HG03159 (cell line): ENCODE results near the gene ZFYVE27.

Experiments
- ATAC-seq: cut with Tn5 transposase; IDR thresholded peaks from one replicate; pipeline ENCODE4 v1.9.1; 2021; ENCODE audit warnings: mild to moderate bottlenecking, moderate library complexity; ENCODE audit not compliant: unreplicated experiment

The ZFYVE27 gene

DNA sequence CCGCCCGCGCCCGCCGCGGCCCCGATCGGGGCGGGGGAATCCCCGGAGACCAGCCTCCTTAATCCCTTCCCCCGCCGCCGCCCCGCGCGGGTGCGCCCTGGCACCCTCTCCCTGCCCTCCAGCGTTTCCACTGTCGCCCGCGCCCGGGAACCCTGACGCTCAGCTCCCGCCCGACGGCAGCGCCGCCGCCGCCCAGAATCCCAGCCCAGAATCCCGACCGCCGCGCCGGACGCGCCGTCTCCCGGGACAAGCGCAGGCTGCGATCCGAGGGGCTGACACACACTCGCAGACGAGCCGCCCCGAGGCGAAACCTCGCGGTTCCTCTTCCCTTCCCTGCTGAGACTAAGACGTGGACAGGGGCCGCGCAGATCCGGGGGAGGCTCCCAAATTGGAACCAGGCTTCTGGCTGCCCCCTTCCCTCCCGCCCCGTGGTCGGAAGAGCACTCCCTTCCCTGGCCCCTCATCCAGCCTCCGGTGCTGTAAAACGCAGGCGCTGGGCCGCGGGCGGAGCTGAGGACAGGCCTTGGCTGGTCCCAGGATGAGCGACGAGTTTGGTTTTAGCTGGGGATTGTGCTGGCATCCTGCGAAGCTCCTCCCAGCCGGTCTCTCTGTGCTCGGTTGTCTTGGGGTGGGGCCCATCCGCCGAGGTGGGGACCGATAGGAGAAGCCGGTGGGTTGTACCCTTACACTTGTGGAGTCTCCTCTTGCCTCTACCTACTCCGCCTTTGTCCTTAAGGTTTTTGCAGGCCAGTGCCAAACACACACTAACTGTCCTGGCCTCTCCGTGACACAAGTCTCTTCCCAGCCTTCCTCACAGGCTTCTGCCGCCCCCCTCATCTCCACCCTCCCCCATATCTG is 22.3 kb upstream of the ZFYVE27 start:
- ATAC-seq = peak; percentile 31

- ATAC-seq = no peak
Observed at GRCh38 chr10:97715259-97715874, 21.6 kb upstream of the ZFYVE27 start.

- no peak for ATAC-seq
Observed at GRCh38 chr10:97717627-97718026, 19.3 kb upstream of the ZFYVE27 start.

DNA sequence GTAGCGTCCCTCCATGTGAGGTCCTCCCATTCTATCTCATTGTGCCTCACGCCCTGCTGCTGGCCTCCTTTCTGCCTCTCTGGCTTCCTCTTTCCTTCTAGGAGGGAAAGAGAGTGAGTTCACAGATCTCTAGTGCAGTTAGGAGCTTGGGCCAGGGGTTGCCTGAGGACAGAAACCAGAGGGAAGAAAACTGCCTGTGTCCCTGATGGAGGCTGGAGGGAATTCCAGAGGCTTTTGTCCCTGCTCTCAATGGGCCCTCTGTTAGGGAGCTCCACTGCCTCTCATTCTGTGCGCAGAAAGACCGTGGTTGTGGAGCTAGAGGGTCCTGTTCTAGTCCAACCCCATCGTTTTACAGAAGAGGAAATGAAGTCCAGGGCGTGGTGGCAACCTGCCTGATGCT is 18.8 kb upstream of the ZFYVE27 start:
- ATAC-seq = no peak

GRCh38 chr10:97718659-97719142 is 18.2 kb upstream of the ZFYVE27 start:
- ATAC-seq = no peak

- no peak for ATAC-seq
Observed at GRCh38 chr10:97719602-97720001, 17.3 kb upstream of the ZFYVE27 start.

GRCh38 chr10:97721871-97722780 is 14.8 kb upstream of the ZFYVE27 start:
- no peak for ATAC-seq

GRCh38 chr10:97723001-97723400 is 13.9 kb upstream of the ZFYVE27 start:
- ATAC-seq = no peak

DNA sequence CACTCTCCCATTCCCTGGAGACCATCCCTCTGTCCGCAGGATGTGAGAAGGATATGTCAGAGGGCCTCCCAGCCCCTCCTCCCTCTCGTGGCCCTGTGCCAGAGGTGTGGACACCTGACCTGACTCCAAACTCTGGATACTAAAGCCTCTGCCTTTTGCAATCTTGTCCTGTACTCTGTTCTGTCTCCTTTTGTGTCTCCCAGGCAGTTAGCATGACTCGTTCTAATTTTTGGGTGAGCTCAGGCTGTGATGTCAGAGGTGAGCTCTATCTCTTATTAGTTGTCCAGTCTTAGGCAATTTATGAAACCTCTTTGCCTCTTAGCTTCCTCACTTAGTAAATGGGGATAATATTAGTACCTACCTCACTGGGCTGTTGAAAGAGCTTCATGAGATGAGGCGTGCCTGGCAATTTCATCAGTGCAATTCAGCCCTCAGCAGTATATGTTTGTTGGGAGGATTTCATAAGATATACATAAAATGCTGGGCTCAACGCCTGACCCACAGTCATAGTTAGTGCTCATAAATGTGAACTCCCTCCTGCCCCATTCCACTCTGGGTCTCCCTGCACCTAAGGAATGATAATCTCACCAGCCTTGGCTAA is 12.5 kb upstream of the ZFYVE27 start:
- ATAC-seq = no peak

DNA sequence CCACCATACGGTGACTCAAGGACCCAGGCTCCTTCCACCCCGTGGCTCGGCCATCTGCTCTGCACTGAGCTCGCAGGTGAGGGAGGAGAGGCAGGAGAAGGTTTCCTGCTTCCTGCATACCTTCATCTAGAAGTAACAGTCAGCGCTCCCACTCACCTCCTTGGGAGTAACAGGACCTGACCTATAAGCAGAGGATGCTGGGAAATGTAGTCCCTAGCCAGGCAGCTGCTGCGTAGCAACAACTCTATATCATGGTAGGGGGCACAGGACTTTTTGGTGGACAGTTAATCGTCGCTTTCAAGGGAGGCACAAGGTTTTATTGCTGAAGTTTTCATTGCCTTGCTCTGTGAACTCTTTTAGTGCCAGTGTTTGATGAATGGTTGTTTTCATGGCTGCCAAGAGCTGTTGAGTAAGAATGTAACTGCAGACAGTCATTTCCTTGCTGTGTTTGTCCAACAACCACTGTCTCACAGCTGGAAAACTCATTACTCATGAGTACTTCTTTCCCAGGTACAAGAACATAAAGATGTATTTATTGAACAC is 10.2 kb upstream of the ZFYVE27 start:
- ATAC-seq = no peak

DNA sequence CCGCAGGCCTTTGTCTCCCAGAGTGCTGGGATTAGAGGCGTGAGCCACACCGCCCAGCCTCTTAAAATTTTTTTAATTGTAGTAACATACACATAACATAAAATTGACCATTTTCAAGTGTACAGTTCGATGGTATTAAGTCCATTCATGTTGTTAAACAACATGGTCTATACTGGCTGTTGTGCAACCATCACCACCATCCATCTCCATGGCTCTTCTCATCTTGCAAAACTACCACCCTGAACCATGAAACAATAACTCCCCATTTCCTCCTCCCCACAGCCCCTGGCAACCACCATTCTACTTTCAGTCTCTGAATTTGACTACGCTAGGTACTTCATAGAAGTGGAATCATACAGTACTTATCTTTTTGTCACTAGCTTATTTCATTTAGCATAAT is 7.9 kb upstream of the ZFYVE27 start:
- ATAC-seq = no peak

- ATAC-seq = no peak
Observed at GRCh38 chr10:97731346-97732051, 5.4 kb upstream of the ZFYVE27 start.

- no peak for ATAC-seq
Observed at GRCh38 chr10:97732052-97732359, 4.9 kb upstream of the ZFYVE27 start.

GRCh38 chr10:97733256-97733655 is 3.7 kb upstream of the ZFYVE27 start:
- ATAC-seq = no peak

GRCh38 chr10:97734021-97734420 is 2.9 kb upstream of the ZFYVE27 start:
- ATAC-seq = no peak

- peak; percentile 12 for ATAC-seq
Observed at GRCh38 chr10:97736403-97736901, 476 bp upstream of the ZFYVE27 start.

GRCh38 chr10:97737770-97738265 is 890 bp downstream of the ZFYVE27 start:
- ATAC-seq = no peak

GRCh38 chr10:97738616-97739015 is 1.7 kb downstream of the ZFYVE27 start:
- ATAC-seq = no peak

DNA sequence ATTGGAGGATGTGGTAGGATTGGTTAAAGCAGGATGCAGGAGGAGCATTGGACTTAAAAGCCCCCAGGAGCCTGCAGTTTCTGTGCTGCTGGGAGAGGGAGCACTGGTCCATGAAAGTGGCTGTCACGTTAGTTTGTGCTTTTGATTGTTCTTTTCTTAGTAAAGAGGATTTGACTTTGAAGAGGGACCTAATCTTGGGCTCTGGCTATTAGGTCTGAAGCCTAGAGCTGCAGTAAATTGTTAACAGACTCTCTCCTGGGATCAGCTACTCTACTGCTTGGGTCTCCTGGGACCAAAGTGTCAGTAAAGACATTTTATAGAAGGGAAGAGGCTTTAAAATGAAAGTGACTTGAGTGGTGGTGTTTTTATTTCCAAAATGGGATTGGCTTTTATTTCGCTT is 3.7 kb downstream of the ZFYVE27 start:
- no peak for ATAC-seq
